H9 (cell line): ENCODE measurements around the gene SLC39A7. TPM values are rescaled to one million over a fixed set of nuclear protein-coding genes. Genes with fewer than 3 reads are reported as not detected.
A peak's percentile ranks its signal among the peaks of the same experiment; 100 is the strongest.

Experiments used
- DNase-seq: peaks from one replicate; pipeline ENCODE4 v3.0.0-alpha.2; 2017
- H2AFZ ChIP-seq: one replicate; pipeline ENCODE4 v1.6.1; 2013; ENCODE audit warnings: mild to moderate bottlenecking, low read length, control low read depth, moderate library complexity
- H2AK5ac ChIP-seq: 2 replicates; pipeline ENCODE4 v1.6.1; 2013; ENCODE audit warnings: low read length, control low read depth, mixed read lengths; ENCODE audit not compliant: insufficient read length
- H2BK120ac ChIP-seq: one replicate; pipeline ENCODE4 v1.6.1; 2013; ENCODE audit warnings: low read depth, mild to moderate bottlenecking, low read length, control low read depth, inconsistent platforms; ENCODE audit not compliant: poor library complexity, severe bottlenecking
- H2BK12ac ChIP-seq: 2 replicates; pipeline ENCODE4 v1.6.1; 2013; ENCODE audit warnings: low read length, control low read depth, mixed read lengths, low read depth; ENCODE audit not compliant: insufficient read length
- H2BK15ac ChIP-seq: 2 replicates; pipeline ENCODE4 v1.6.1; 2013; ENCODE audit warnings: low read depth, low read length, control low read depth
- H2BK20ac ChIP-seq: one replicate; pipeline ENCODE4 v1.6.1; 2013; ENCODE audit warnings: low read depth, mild to moderate bottlenecking, low read length, control low read depth, inconsistent platforms; ENCODE audit not compliant: poor library complexity, severe bottlenecking
- H2BK5ac ChIP-seq: 2 replicates; pipeline ENCODE4 v1.6.1; 2013; ENCODE audit warnings: low read length, control low read depth, mixed read lengths; ENCODE audit not compliant: insufficient read length
- H3K14ac ChIP-seq: 2 replicates; pipeline ENCODE4 v1.6.1; 2013; ENCODE audit warnings: low read length, control low read depth; ENCODE audit not compliant: insufficient read depth
- H3K18ac ChIP-seq: 2 replicates; pipeline ENCODE4 v1.6.1; 2013; ENCODE audit warnings: low read depth, mild to moderate bottlenecking, mixed read lengths, low read length, control low read depth; ENCODE audit not compliant: insufficient read length
- H3K23ac ChIP-seq: 2 replicates; pipeline ENCODE4 v1.6.1; 2013; ENCODE audit warnings: low read length, control low read depth, mixed read lengths, low read depth; ENCODE audit not compliant: insufficient read length
- H3K23me2 ChIP-seq: 2 replicates; pipeline ENCODE4 v1.6.1; 2013; ENCODE audit warnings: low read depth, mild to moderate bottlenecking, mixed read lengths, low read length, control low read depth; ENCODE audit not compliant: insufficient read length, poor library complexity, severe bottlenecking
- H3K27ac ChIP-seq: 2 replicates; pipeline ENCODE4 v1.5.1; 2013; ENCODE audit warnings: low read length, control low read depth, mixed read lengths, low read depth; ENCODE audit not compliant: insufficient read length
- H3K27me3 ChIP-seq: 2 replicates; pipeline ENCODE4 v1.6.1; 2013; ENCODE audit warnings: low read length, control low read depth, inconsistent platforms; ENCODE audit not compliant: insufficient read depth
- H3K4ac ChIP-seq: 2 replicates; pipeline ENCODE4 v1.6.1; 2013; ENCODE audit warnings: low read depth, mild to moderate bottlenecking, control low read depth, inconsistent platforms, low read length, moderate library complexity
- H3K4me1 ChIP-seq: 2 replicates; pipeline ENCODE4 v1.6.1; 2013; ENCODE audit warnings: low read length, control low read depth, inconsistent platforms; ENCODE audit not compliant: insufficient read depth
- H3K4me2 ChIP-seq: 2 replicates; pipeline ENCODE4 v1.6.1; 2013; ENCODE audit warnings: low read length, control low read depth, mixed read lengths; ENCODE audit not compliant: insufficient read length, insufficient read depth
- H3K56ac ChIP-seq: 2 replicates; pipeline ENCODE4 v1.6.1; 2013; ENCODE audit warnings: low read depth, mild to moderate bottlenecking, mixed read lengths, low read length, control low read depth; ENCODE audit not compliant: insufficient read length
- H3K79me1 ChIP-seq: 2 replicates; pipeline ENCODE4 v1.6.1; 2013; ENCODE audit warnings: low read depth, mild to moderate bottlenecking, moderate library complexity, low read length, control low read depth, inconsistent platforms; ENCODE audit not compliant: insufficient read depth, poor library complexity, severe bottlenecking
- H3K79me2 ChIP-seq: 2 replicates; pipeline ENCODE4 v1.6.1; 2013; ENCODE audit warnings: low read length, control low read depth, inconsistent platforms; ENCODE audit not compliant: insufficient read depth
- H3K9ac ChIP-seq: 2 replicates; pipeline ENCODE4 v1.6.1; 2013; ENCODE audit warnings: low read length, control low read depth, mixed read lengths; ENCODE audit not compliant: insufficient read length; ENCODE audit errors: extremely low read depth
- H3K9me3 ChIP-seq: one replicate; pipeline ENCODE4 v1.6.1; 2013; ENCODE audit warnings: low read depth, low read length, inconsistent platforms; ENCODE audit not compliant: control insufficient read depth
- H3T11ph ChIP-seq: one replicate; pipeline ENCODE4 v1.6.1; 2013; ENCODE audit warnings: mild to moderate bottlenecking, low read length, control low read depth, inconsistent platforms
- H4K20me1 ChIP-seq: one replicate; pipeline ENCODE4 v1.6.1; 2013; ENCODE audit not compliant: control insufficient read depth, insufficient read length, insufficient read depth
- H4K5ac ChIP-seq: 2 replicates; pipeline ENCODE4 v1.6.1; 2013; ENCODE audit warnings: low read depth, mild to moderate bottlenecking, mixed read lengths, low read length, control low read depth; ENCODE audit not compliant: insufficient read length
- H4K8ac ChIP-seq: replicated peaks from 2 replicates; pipeline ENCODE4 v1.6.1; 2013; ENCODE audit warnings: low read length, control low read depth, mixed read lengths, low read depth; ENCODE audit not compliant: insufficient read length
- H4K91ac ChIP-seq: 2 replicates; pipeline ENCODE4 v1.6.1; 2013; ENCODE audit warnings: low read depth, mild to moderate bottlenecking, moderate library complexity, mixed read lengths, low read length, control low read depth; ENCODE audit not compliant: insufficient read length
- H3K27ac Mint-ChIP-seq, 3 experiments: 2 replicates in 2 of 3; 3 replicates in 1 of 3; pipeline ENCODE4 v1.8.0; 2020 to 2021; ENCODE audit warnings: mixed read lengths in 3 of 3, mild to moderate bottlenecking in 1 of 3, moderate library complexity in 1 of 3
- H3K27me3 Mint-ChIP-seq: 2 replicates; pipeline ENCODE4 v1.8.0; 2021; ENCODE audit warnings: low read depth, mild to moderate bottlenecking, moderate library complexity, mixed read lengths
- H3K36me3 Mint-ChIP-seq, 3 experiments: 2 replicates in 2 of 3; 3 replicates in 1 of 3; pipeline ENCODE4 v1.8.0; 2020 to 2021; ENCODE audit warnings: low read depth in 3 of 3, mixed read lengths in 3 of 3; ENCODE audit not compliant: insufficient read depth in 1 of 3
- H3K4me1 Mint-ChIP-seq, 2 experiments: 2 replicates each; pipeline ENCODE4 v1.8.0; 2020; ENCODE audit warnings: mixed read lengths in 2 of 2
- H3K4me3 Mint-ChIP-seq, 2 experiments: 2 replicates in 1 of 2; 3 replicates in 1 of 2; pipeline ENCODE4 v1.8.0; 2020 to 2021; ENCODE audit warnings: mild to moderate bottlenecking in 2 of 2, mixed read lengths in 2 of 2, moderate library complexity in 1 of 2
- H3K9me3 Mint-ChIP-seq, 2 experiments: 2 replicates in 1 of 2; 3 replicates in 1 of 2; pipeline ENCODE4 v1.8.0; 2020; ENCODE audit warnings: mild to moderate bottlenecking in 2 of 2, mixed read lengths in 2 of 2, moderate library complexity in 1 of 2
- CTCF ChIP-seq: fragments of 200-600 bp; sonication (generic); conservative IDR thresholded peaks from 3 replicates; pipeline ENCODE4 v1.8.0; 2021; ENCODE audit warnings: antibody characterized with exemption, mild to moderate bottlenecking
- WGBS: extraction: QIAGEN DNeasy Blood & Tissue Kit; methylation state at CpG from one replicate; pipeline ENCODE4 v1.1.7; 2013; ENCODE audit warnings: missing lambda C conversion rate, low lambda C conversion rate, mixed read lengths; ENCODE audit not compliant: insufficient read length; ENCODE audit errors: extremely low coverage; 5-methylcytosine and 5-hydroxymethylcytosine counted together
- total RNA-seq: library from RNA; stranded (reverse); gene quantifications from 2 replicates; pipeline ENCODE4 v1.2.1, GENCODE V29; 2021

Gene SLC39A7
- total RNA-seq, 1 experiment from 2014 or later, result 107 TPM

- Histone ChIP-seq H2AFZ (no peak overlapping the region), H3K18ac (no peak overlapping the region), H3K4me2 (no peak overlapping the region), H3K27ac (no peak overlapping the region), H3K9me3 (no peaks in the 10 kb centered on the region), H3K27me3 (no peaks in the 10 kb centered on the region), H3K23me2 (peaks cover 8% of the 10 kb centered on the region), H3K56ac (no peak overlapping the region), H2BK15ac (no peak overlapping the region), H3T11ph (no peak overlapping the region), H4K91ac (no peak overlapping the region), H2BK120ac (no peak overlapping the region), H2BK20ac (no peak overlapping the region), H3K14ac (no peak overlapping the region), H2BK12ac (no peak overlapping the region), H2BK5ac (no peak overlapping the region), H3K4me1 (peaks cover 9% of the 10 kb centered on the region; the same call in 1 of the 2 replicates), H3K79me2 (peaks cover 4% of the 10 kb centered on the region; the same call in 1 of the 2 replicates), H3K79me1 (no peaks in the 10 kb centered on the region), H4K5ac (no peak overlapping the region), H2AK5ac (no peak overlapping the region), H4K20me1 (no peaks in the 10 kb centered on the region), H3K9ac (no peak overlapping the region), H3K4ac (no peak overlapping the region), H4K8ac (no peak overlapping the region), H3K23ac (no peak overlapping the region)
- Mint-ChIP-seq H3K36me3 (peaks cover 34 to 56% (median 44%) of the 10 kb centered on the region in 3 experiments), H3K27ac (peak overlapping the region in 2 of 3 experiments; percentile 17 to 48; a peak in 2 of 7 replicates), H3K4me1 (peaks cover 30 to 37% of the 10 kb centered on the region in 2 experiments), H3K9me3 (no peaks in the 10 kb centered on the region; a peak in 1 of 5 replicates), H3K4me3 (peak overlapping the region; percentile 96 to 99; a peak in 4 of 5 replicates), H3K27me3 (peaks cover 2% of the 10 kb centered on the region; the same call in 1 of the 2 replicates)
- no peak for TF ChIP-seq CTCF
- no CpG with 5 or more reads among the region's 6 CpGs for WGBS
- no peak for DNase-seq
These were observed 2.4 kb upstream of the SLC39A7 start for GRCh38 chr6:33198159-33198852.
